IPS-15b (cell line): Measurements from ENCODE around the gene MTHFSD.

Experiments
- H3K27me3 ChIP-seq: one replicate; pipeline ENCODE4 v1.6.1; 2013; ENCODE audit warnings: low read length; ENCODE audit not compliant: control insufficient read depth, insufficient read depth
- H3K36me3 ChIP-seq: one replicate; pipeline ENCODE4 v1.6.1; 2013; ENCODE audit warnings: low read length; ENCODE audit not compliant: control insufficient read depth, insufficient read depth
- H3K4me1 ChIP-seq: one replicate; pipeline ENCODE4 v1.6.1; 2013; ENCODE audit warnings: mild to moderate bottlenecking, low read length; ENCODE audit not compliant: control insufficient read depth, insufficient read depth
- H3K4me3 ChIP-seq: one replicate; pipeline ENCODE4 v1.5.1; 2013; ENCODE audit warnings: low read depth, low read length
- H3K9ac ChIP-seq: one replicate; pipeline ENCODE4 v1.6.1; 2013; ENCODE audit warnings: low read depth, mild to moderate bottlenecking, low read length
- H3K9me3 ChIP-seq: one replicate; pipeline ENCODE4 v1.6.1; 2013; ENCODE audit warnings: mild to moderate bottlenecking, low read length; ENCODE audit not compliant: control insufficient read depth, insufficient read depth

MTHFSD gene, protein sequence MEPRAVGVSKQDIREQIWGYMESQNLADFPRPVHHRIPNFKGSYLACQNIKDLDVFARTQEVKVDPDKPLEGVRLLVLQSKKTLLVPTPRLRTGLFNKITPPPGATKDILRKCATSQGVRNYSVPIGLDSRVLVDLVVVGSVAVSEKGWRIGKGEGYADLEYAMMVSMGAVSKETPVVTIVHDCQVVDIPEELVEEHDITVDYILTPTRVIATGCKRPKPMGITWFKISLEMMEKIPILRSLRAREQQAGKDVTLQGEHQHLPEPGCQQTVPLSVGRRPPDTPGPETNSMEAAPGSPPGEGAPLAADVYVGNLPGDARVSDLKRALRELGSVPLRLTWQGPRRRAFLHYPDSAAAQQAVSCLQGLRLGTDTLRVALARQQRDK

DNA sequence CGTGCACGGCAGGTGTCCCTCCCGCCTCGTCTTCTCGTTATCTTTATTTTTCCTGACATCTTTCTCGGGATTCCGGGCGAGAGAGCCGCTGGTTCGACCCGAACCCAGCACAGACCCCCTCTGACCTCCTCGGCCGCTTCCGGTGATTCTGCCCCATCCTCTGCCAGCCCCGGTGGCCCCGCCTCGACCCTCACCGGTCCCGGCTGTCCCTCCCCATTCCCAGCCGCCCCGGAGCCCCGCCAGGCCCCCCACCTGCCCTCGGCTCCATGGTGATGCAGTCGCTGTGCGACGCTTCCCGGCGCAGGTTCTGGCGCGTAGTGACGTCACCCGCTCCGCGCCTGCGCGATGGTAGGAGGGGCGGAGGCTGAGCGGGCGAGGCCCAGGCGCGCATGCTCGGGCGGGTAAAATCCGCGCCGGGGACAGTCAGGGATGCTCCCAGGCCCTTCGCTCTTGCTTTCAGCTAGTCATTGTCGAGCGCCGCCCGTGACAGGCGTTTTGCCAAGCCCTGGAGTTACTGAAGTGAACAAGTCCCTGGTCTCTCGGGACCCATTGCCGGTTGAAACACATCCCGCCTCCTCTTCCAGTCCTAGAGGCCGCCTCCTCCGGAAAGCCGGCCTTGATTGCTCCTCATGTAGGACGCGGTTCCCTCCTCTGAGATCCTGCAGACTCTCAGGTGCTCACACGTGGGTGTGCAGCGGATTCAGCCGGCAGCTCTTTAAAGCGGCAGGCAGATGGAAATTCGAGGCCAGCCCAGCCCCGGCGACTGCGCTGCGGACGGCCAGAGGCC is at the start of gene MTHFSD:
TSS of gene MTHFSD (minus strand) at position 319 of the 787 bp plus-strand sequence. CDS start at position 268, 51 bp downstream.
- Histone ChIP-seq H3K4me3 (peak within 1 kb of the TSS; percentile 85), H3K36me3 (no peaks in the 10 kb centered on the region), H3K9me3 (no peaks in the 10 kb centered on the region)

DNA sequence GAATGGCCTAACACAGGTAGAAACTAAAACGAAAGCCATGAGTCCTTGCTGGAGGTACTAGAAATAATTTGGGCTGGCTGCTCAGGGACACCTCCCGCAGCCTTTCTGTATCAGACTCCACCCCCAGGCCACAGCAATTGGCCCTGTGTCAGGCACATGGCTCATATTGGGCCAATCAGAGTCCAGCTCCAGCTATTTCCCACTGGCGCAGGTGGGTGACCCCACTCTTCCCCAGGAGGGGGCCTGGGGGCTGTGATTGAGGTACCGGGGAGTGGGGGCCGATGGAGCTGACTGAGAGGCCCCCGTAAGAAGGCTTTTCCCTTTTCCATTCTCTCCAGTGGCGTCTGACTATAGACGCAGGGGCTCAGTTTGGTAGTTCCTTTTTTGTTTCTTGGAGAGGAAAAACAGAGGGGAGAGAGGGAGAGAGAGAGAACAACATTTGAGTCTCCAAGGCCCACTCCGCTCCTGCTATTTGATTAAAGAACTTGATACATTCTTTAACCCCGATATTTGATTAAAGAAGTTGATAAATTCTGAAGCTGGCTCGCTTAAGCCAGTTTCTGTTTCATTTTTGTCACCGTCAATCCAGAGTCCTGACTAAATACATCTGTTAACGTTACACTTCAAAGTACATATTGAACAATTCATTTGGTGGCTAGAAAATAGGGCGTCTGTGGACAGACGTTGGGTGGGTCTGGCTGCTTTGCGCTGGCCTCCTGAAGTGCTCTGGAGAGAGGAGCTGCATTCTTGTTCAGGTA is 49.6 kb upstream of the MTHFSD start:
- no peak overlapping the region for H3K4me3 ChIP-seq
- H3K9ac ChIP-seq = no peak overlapping the region
- no peaks in the 10 kb centered on the region for H3K27me3 ChIP-seq
- H3K9me3 ChIP-seq = no peaks in the 10 kb centered on the region
- H3K4me1 ChIP-seq = no peaks in the 10 kb centered on the region
- no peaks in the 10 kb centered on the region for H3K36me3 ChIP-seq

More for the DNA sequence above, at the start of gene MTHFSD:
- Histone ChIP-seq H3K4me1 (peaks cover 4% of the 10 kb centered on the region), H3K27me3 (no peaks in the 10 kb centered on the region), H3K9ac (peak within 1 kb of the TSS; percentile 71)

DNA sequence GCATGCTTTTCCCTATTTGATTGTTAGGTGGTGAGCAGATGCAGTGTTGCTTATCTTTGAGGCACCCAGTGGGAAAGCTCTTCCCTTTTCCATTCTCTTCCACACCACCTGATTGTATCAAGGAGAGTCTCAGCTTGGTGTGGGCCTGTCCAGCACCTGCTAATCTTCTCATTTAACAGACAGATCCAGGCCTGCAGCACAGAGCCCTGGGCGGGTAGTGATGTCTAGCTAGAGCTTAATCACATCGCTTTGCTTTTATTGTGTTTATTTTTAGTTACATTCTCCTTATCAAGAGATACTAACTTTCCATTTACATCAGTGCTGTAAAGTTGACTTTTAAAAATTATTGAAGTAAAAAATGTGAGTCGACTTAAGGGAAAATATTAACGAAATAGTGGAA is 47.5 kb upstream of the MTHFSD start:
- Histone ChIP-seq H3K4me1 (no peaks in the 10 kb centered on the region), H3K27me3 (no peaks in the 10 kb centered on the region), H3K4me3 (no peak overlapping the region), H3K36me3 (no peaks in the 10 kb centered on the region), H3K9me3 (no peaks in the 10 kb centered on the region), H3K9ac (no peak overlapping the region)

DNA sequence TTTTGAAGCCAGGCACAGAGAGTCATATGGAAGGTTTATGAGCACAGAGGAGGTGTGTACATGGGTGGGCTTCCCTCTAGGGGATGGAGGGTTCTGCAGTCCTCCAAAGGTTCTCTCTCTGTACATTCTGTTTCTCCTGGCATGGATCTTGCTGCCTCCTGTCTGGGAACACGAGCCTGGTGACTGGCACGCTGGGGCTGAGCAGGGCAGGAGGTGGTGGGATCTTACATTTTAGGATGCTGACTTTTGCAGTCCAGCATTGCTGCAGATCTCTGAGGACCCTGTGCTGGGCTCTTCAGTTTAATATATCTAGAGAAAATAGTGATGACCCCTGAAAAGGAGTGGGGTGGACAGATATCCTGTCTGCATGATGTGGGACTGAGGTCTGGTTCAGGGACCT is 46.3 kb upstream of the MTHFSD start:
- H3K9me3 ChIP-seq = no peaks in the 10 kb centered on the region
- H3K9ac ChIP-seq = no peak overlapping the region
- H3K4me3 ChIP-seq = no peak overlapping the region
- no peaks in the 10 kb centered on the region for H3K4me1 ChIP-seq
- peaks cover 2% of the 10 kb centered on the region for H3K27me3 ChIP-seq
- H3K36me3 ChIP-seq = no peaks in the 10 kb centered on the region

DNA sequence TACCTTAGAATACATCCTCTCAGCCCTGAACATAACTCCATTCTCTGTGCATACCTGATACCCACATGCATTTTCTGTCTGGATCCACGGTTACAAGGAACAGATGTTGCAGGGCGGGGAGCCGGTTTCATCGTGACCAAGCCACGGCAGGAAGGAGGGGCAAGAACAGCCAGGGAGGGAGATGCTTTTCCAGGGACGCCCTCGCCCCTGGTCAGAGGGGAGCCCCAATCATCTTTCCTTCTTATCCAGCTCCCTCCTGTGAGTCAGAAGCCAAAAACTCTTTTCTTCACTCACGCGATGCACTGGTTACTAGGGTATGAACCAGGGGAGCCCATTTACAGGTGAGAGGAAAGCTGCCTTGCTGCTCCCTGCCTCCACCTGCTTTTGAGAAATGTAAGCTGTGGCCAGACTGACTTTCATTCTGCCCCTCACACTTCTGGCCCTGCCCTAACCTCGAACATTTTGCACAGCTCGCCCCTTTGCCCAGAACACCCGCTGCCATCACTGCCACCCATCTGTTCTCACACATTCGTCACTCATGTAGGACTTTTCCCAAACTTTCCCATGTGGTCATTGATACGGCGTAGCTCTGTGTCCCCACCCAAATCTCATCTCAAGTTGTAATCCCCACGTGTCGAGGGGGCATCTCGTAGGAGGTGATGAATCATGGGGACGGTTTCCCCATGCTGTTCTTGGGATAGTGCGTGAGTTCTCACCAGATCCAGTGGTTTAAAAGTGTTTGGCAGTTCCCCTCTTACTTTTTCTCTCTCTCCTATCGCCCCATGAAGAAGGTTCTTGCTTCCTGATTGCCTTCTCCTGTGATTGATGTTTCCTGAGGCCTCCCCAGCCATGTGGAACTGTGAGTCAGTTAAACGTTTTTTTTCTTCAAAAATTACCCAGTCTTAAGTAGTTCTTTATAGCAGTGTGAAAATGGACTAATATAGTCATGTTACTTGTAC is 43.9 kb upstream of the MTHFSD start:
- Histone ChIP-seq H3K27me3 (peaks cover 2% of the 10 kb centered on the region), H3K9me3 (no peaks in the 10 kb centered on the region), H3K36me3 (no peaks in the 10 kb centered on the region), H3K4me1 (peaks cover 2% of the 10 kb centered on the region), H3K9ac (no peak overlapping the region), H3K4me3 (no peak overlapping the region)

DNA sequence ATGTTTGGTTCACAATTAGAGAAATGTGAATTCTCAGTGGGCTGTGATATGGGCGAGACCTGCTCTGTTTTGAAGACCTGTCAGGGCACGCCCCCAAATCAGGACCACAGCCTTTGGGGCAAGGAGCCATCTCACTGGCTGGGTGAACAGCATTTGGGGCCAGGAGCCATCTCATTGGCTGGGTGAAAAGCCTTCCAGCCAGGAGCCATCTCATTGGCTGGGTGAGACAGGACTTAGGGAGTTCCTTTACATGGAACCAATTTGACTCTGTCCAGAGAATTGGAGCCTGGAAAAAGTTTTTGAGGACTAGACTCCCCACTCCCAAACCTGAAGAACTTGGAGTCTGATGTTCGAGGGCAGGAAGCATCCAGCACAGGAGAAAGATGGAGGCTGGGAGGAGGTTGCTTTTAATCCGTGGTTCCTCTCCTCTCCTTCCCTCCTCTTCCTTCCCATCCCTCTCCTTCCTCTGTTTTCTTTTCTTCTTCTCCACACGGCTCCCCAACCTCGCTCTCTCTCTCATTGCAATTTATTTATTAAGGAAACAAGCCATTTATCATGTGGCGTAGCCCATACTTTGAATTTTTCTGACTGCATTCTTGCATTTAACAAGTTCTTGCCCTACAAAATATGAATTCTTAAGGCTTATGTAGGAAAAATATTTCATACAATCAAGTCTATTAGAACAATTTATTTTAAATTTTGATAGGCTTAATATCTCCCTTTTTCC is 43.0 kb upstream of the MTHFSD start:
- H3K4me3 ChIP-seq = no peak overlapping the region
- peaks cover 2% of the 10 kb centered on the region for H3K4me1 ChIP-seq
- no peak overlapping the region for H3K9ac ChIP-seq
- H3K27me3 ChIP-seq = peaks cover 2% of the 10 kb centered on the region
- no peaks in the 10 kb centered on the region for H3K36me3 ChIP-seq
- H3K9me3 ChIP-seq = no peaks in the 10 kb centered on the region

DNA sequence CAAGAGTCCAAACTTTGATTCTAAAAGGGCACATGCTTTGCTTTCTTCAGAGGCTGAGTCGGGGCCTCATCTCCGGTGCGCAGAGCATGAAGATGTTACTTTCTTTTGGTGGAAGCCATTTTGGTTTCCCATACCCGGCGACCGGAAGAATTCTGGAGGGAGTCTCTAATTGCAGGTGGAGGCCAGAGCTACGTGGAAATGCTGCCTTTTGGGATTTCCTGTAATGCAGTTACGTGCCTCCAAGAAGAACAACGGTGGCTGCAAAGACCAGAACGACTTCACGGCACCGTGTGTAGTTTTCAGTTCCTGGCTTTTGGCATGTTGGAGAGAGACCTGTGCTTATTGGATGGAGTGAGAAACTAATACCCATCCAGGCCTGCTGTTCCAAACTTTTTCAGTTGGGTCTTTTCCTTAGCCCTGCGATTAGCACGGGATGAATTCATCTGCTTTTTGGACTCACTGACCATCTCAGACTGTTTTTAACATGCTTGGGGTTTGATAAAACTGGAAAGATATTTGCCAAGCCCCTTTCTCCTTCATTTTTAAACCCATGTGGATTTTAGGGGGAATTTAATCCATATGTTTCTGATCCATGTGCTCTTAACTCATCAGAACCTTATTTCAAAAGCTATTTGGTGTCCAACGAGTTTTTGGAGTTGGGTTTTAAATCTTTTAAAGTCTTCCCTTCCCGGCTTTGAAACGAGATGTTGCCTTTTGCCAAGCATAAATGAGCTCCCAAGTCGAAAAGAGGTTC is 42.3 kb upstream of the MTHFSD start:
- Histone ChIP-seq H3K27me3 (peaks cover 2% of the 10 kb centered on the region), H3K36me3 (no peaks in the 10 kb centered on the region), H3K4me1 (peaks cover 2% of the 10 kb centered on the region), H3K9ac (no peak overlapping the region), H3K4me3 (no peak overlapping the region), H3K9me3 (no peaks in the 10 kb centered on the region)

DNA sequence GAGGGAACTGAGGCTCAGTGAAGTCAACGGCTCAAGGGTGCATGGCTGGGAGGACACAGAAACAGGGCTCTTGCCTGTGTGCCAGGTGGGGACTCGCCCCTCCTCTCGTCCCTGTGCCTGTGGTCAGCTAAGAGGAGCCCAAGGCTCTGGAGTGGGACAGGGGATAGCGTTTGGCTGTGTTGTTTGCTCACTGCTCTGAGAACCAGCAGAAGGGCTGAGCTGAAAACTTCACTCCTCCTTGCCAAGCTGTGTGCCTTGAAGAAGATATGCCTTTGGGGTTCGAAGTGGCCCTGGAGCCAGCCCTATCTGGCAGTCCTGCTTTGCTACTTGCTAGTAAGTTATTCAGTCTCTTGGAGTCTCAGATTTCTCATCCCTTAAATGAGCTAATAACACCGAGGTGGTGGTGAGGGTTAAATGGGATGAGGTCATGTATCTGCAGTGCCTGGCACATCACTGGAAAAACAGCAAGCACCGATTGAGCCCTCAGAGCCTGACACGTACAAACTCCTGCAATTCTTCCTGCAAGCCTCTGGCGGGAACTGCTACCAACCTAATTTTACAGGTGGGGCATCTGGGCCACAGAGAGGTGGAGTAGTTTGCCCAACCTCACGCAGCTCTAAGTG is 41.1 kb upstream of the MTHFSD start:
- Histone ChIP-seq H3K27me3 (peaks cover 2% of the 10 kb centered on the region), H3K4me3 (no peak overlapping the region), H3K4me1 (peaks cover 2% of the 10 kb centered on the region), H3K36me3 (no peaks in the 10 kb centered on the region), H3K9me3 (no peaks in the 10 kb centered on the region), H3K9ac (no peak overlapping the region)

DNA sequence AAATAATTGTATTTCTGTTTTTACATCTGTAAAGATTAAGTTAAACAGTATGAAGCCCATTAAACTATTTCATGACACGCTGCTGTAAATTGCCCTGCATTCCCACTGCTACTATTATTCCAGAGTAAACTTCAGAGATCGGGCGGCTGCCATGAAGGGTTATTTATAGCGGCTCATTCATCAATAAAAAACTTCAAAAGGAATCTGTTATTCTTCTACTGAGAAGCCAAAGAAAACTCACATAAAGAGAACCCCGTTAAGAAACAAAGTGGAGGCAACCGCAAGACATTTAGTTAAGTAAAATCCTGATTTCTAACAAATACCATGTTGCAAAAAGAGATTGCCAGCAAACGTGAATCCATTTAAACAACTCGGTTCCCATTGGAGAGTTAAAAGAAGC is 39.7 kb upstream of the MTHFSD start:
- no peaks in the 10 kb centered on the region for H3K9me3 ChIP-seq
- no peak overlapping the region for H3K4me3 ChIP-seq
- peaks cover 2% of the 10 kb centered on the region for H3K4me1 ChIP-seq
- no peaks in the 10 kb centered on the region for H3K36me3 ChIP-seq
- H3K27me3 ChIP-seq = peaks cover 2% of the 10 kb centered on the region
- H3K9ac ChIP-seq = no peak overlapping the region
